Aorta (tissue), 5 donors: ENCODE results near the gene COL25A1. TPM values are rescaled to one million over a fixed set of nuclear protein-coding genes. Genes with fewer than 3 reads are reported as not detected.

ENCODE experiments used
- ATAC-seq: fragments of 200-7000 bp; cut with Tn5 transposase; one replicate; pipeline ENCODE4 v1.9.1; 2022; ENCODE audit warnings: moderate library complexity; ENCODE audit not compliant: low FRiP score
- DNase-seq, 2 donors: peaks; one replicate each; pipeline ENCODE4 v3.0.0-alpha.2; 2020
- H3K27ac ChIP-seq, 2 donors: one replicate each; pipeline ENCODE4 v1.5.1; 2013; ENCODE audit warnings: low read length in 2 of 2, mild to moderate bottlenecking in 2 of 2, moderate library complexity in 2 of 2, control low read depth in 1 of 2, inconsistent platforms in 1 of 2, low read depth in 1 of 2
- H3K27me3 ChIP-seq, 2 donors: one replicate each; pipeline ENCODE4 v1.6.1; 2013; ENCODE audit warnings: control low read depth in 1 of 2, low read length in 1 of 2, mild to moderate bottlenecking in 1 of 2, moderate library complexity in 1 of 2; ENCODE audit not compliant: insufficient read depth in 2 of 2, control insufficient read depth in 1 of 2
- H3K36me3 ChIP-seq, 2 donors: one replicate each; pipeline ENCODE4 v1.6.1; 2013; ENCODE audit warnings: control low read depth in 1 of 2, low read length in 1 of 2, mild to moderate bottlenecking in 1 of 2; ENCODE audit not compliant: insufficient read depth in 2 of 2, control insufficient read depth in 1 of 2
- H3K4me1 ChIP-seq, 2 donors: one replicate each; pipeline ENCODE4 v1.6.1; 2013; ENCODE audit warnings: low read length in 2 of 2, control low read depth in 1 of 2, mild to moderate bottlenecking in 1 of 2, moderate library complexity in 1 of 2; ENCODE audit not compliant: insufficient read depth in 2 of 2, control insufficient read depth in 1 of 2
- H3K4me3 ChIP-seq, 2 donors: one replicate each; pipeline ENCODE4 v1.5.1; 2013; ENCODE audit warnings: low read length in 2 of 2, control low read depth in 1 of 2, mild to moderate bottlenecking in 1 of 2
- H3K9me3 ChIP-seq: one replicate; pipeline ENCODE4 v1.6.1; 2013; ENCODE audit warnings: mild to moderate bottlenecking, low read length; ENCODE audit not compliant: control insufficient read depth
- WGBS, 2 donors: extraction: QIAGEN DNeasy Blood & Tissue Kit; methylation state at CpG; one replicate each; pipeline ENCODE4 v1.1.7; 2013; 5-methylcytosine and 5-hydroxymethylcytosine counted together
- intact Hi-C, 2 donors: fragments of 100-400 bp; cut with DNase I; formaldehyde crosslinking; loops; one replicate each; pipeline versions ENCODE4 v1.14.2 to v1.15.0; 2022
- polyA plus RNA-seq, 2 donors: library from polyadenylated mRNA; stranded (reverse); fragments of 200-250 nt; gene quantifications; one replicate each; pipeline ENCODE4 v1.2.3, GENCODE V29; 2013
- total RNA-seq, 2 donors: library from RNA; stranded (reverse); fragmentation: NEBNext Ultra II Directional; extraction: Animal tissue kit (Norgen Biotek cat#: 25700); gene quantifications; one replicate each; pipeline ENCODE4 v1.2.1, GENCODE V29; 2021
- donor health status: healthy with polysubstance abuse.
- donor health status: Bipolar disorder and iron deficiency.
- donor health status: DM: no; HTN: no; CAD: no.
- donor health status: DM: no; HTN: no; CAD: no.
- donor health status: DM: yes; HTN: yes; CAD: no.

The COL25A1 gene
- total and polyA plus RNA-seq, 4 donors: 0.08 to 8.1 (median 1.3) TPM

GRCh38 chr4:109012286-109012880 lies 290.1 kb downstream of the COL25A1 start:
- H3K4me3 ChIP-seq: no peak overlapping the region
- no peaks in the 10 kb centered on the region for H3K9me3 ChIP-seq
- intact Hi-C loops: no loop called here
- H3K27me3 ChIP-seq: no peaks in the 10 kb centered on the region
- H3K27ac ChIP-seq: no peak overlapping the region
- WGBS, 2 donors: 97 to 98% methylated on average over 30 to 37 of the region's 37 CpGs
- no peaks in the 10 kb centered on the region for H3K36me3 ChIP-seq
- DNase-seq (no peak), ATAC-seq (no peak)
- no peaks in the 10 kb centered on the region for H3K4me1 ChIP-seq

GRCh38 chr4:109011241-109012026 lies 291.0 kb downstream of the COL25A1 start:
- WGBS, 2 donors: 94 to 95% methylated on average over 3 of the region's 3 CpGs
- DNase-seq: no peak
- Histone ChIP-seq H3K27ac (no peak overlapping the region), H3K4me3 (no peak overlapping the region), H3K27me3 (no peaks in the 10 kb centered on the region), H3K9me3 (no peaks in the 10 kb centered on the region), H3K36me3 (no peaks in the 10 kb centered on the region), H3K4me1 (no peaks in the 10 kb centered on the region)
- intact Hi-C loops: no loop called here
- no peak for ATAC-seq

GRCh38 chr4:109010521-109010920 lies 291.9 kb downstream of the COL25A1 start:
- no peak for ATAC-seq
- H3K27me3 ChIP-seq: no peaks in the 10 kb centered on the region

DNA sequence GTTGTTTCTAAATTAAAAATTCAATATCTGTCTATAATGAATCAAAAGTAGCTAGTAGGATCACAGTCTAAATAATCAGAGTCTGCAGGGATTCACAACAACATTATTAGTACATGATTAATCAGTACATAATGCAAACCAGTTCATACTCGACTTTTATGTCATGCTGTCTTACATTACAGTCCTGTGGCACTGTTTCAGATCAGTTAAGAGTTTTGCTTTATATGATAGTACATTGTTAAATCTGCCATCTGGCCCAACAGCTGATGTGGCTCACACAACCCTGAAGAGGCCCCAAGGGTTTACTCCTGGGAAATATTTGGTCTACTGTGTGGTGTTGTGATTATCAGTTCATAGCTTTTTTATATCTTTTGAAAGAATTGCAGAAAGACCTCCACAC lies 292.5 kb downstream of the COL25A1 start:
- no peaks in the 10 kb centered on the region for H3K9me3 ChIP-seq
- 27 to 31% methylated on average over 1 of the region's 1 CpG for WGBS, 2 donors
- intact Hi-C loops: no loop called here
- ATAC-seq (no peak), DNase-seq (no peak)
- H3K4me3 ChIP-seq: no peak overlapping the region
- H3K27ac ChIP-seq: no peak overlapping the region
- H3K36me3 ChIP-seq: no peaks in the 10 kb centered on the region
- no peaks in the 10 kb centered on the region for H3K4me1 ChIP-seq
- no peaks in the 10 kb centered on the region for H3K27me3 ChIP-seq

More at GRCh38 chr4:109010521-109010920, 291.9 kb downstream of the COL25A1 start:
- no peak overlapping the region for H3K27ac ChIP-seq
- H3K9me3 ChIP-seq: no peaks in the 10 kb centered on the region
- intact Hi-C loops: no loop called here
- no peak for DNase-seq
- no peak overlapping the region for H3K4me3 ChIP-seq
- no peaks in the 10 kb centered on the region for H3K36me3 ChIP-seq
- 9 to 10% methylated on average over 2 of the region's 2 CpGs for WGBS, 2 donors
- H3K4me1 ChIP-seq: no peaks in the 10 kb centered on the region

- intact Hi-C loops: no loop called here
- DNase-seq: no peak
- WGBS, 2 donors: 76 to 77% methylated on average over 2 of the region's 2 CpGs
- no peaks in the 10 kb centered on the region for H3K4me1 ChIP-seq
- no peaks in the 10 kb centered on the region for H3K27me3 ChIP-seq
- H3K27ac ChIP-seq: no peak overlapping the region
- H3K36me3 ChIP-seq: no peaks in the 10 kb centered on the region
- no peak for ATAC-seq
- no peak overlapping the region for H3K4me3 ChIP-seq
- H3K9me3 ChIP-seq: no peaks in the 10 kb centered on the region
These were observed 294.5 kb downstream of the COL25A1 start for GRCh38 chr4:109007976-109008375.

GRCh38 chr4:109005523-109005922 lies 296.9 kb downstream of the COL25A1 start:
- no peak overlapping the region for H3K27ac ChIP-seq
- H3K4me3 ChIP-seq: no peak overlapping the region
- DNase-seq: no peak
- no peaks in the 10 kb centered on the region for H3K4me1 ChIP-seq
- no peak for ATAC-seq
- H3K9me3 ChIP-seq: no peaks in the 10 kb centered on the region
- no peaks in the 10 kb centered on the region for H3K27me3 ChIP-seq
- intact Hi-C loops: no loop called here
- no peaks in the 10 kb centered on the region for H3K36me3 ChIP-seq
- 77% methylated on average over 1 of the region's 1 CpG for WGBS, 2 donors

DNA sequence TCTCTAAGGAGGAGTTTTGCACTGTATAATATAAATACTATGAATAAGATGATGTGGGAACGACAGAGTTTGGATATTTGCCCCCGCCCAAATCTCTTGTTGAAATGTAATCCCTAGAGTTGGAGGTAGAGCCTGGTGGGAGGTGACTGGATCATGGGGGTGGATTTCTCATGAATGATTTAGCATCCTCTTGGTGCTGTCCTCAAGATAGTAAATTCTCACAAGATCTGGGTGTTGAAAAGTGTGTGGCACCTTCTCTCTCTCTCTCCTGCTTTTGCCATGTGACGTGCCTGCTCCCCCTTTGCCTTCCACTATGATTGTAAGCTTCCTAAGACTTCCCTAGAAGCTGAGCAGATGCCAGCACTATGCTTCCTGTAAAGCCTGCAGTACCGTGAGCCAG lies 298.0 kb downstream of the COL25A1 start:
- no peak overlapping the region for H3K27ac ChIP-seq
- WGBS, 2 donors: 56 to 74% methylated on average over 4 of the region's 4 CpGs
- no peak for DNase-seq
- intact Hi-C loops: no loop called here
- no peaks in the 10 kb centered on the region for H3K27me3 ChIP-seq
- H3K4me1 ChIP-seq: no peaks in the 10 kb centered on the region
- no peaks in the 10 kb centered on the region for H3K9me3 ChIP-seq
- no peaks in the 10 kb centered on the region for H3K36me3 ChIP-seq
- H3K4me3 ChIP-seq: no peak overlapping the region
- ATAC-seq: no peak

DNA sequence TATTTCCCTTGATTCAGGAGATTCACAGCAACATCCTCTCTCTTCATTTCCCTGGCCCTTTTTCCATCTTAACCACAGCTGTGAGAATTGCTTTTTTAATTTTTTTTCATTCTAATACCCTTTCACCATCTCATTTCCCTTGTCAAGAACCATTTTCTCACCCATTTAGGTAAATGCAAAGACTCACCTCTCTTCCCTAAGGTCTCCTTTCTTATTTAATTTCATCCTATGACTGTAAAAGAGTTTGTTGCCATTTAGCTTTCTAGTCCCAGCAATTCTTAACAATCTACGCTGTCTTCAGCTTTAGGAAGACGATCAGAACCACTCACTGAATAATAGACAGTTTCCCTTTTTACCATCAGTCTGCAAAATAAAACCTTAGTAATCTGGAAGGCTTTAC lies 298.5 kb downstream of the COL25A1 start:
- intact Hi-C loops: no loop called here
- no peaks in the 10 kb centered on the region for H3K36me3 ChIP-seq
- no peaks in the 10 kb centered on the region for H3K9me3 ChIP-seq
- no peak overlapping the region for H3K27ac ChIP-seq
- 76 to 88% methylated on average over 2 of the region's 2 CpGs for WGBS, 2 donors
- ATAC-seq: no peak
- H3K4me1 ChIP-seq: no peaks in the 10 kb centered on the region
- H3K4me3 ChIP-seq: no peak overlapping the region
- H3K27me3 ChIP-seq: no peaks in the 10 kb centered on the region
- DNase-seq: no peak
